LNCaP clone FGC (cell line): ENCODE data around the gene SLC35A3.
A peak's percentile ranks its signal among the peaks of the same experiment; 100 is the strongest.
"Not testable (repeated sequence)": the region's sequence is repeated elsewhere in the genome, so short reads cannot be mapped to it uniquely, and the experiment has no call there.

ENCODE experiments used
- DNase-seq: peaks from one replicate; pipeline ENCODE4 v3.0.0-alpha.2; 2011; ENCODE audit warnings: low read depth
- H3K4me3 ChIP-seq: 2 replicates; pipeline ENCODE4 v1.5.1; 2011; ENCODE audit warnings: mild to moderate bottlenecking, low read depth, low read length, control low read depth
- CTCF ChIP-seq: IDR thresholded peaks from 2 replicates; pipeline ENCODE4 v1.5.1; 2012; ENCODE audit warnings: mild to moderate bottlenecking; ENCODE audit not compliant: control insufficient read depth, insufficient read depth; ENCODE audit errors: extremely low read depth

Gene SLC35A3

DNA sequence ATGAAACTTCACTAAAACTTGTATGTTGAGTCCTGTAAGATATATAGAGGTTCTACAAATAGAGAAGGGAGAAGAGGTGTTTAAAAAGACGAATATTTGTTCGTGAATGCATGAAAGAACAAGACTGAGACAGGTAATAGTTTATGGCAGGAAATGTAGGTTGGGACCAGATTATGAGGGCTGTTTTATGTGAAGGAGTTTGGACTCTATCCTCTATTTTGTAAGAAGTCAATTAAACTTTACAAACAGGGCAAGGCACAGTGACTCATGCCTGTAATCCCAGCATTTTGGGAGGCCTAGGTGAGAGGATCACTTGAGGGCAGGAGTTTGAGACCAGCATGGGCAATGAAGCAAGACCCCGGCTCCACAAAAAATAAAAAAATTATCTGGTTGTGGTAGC is 5.7 kb downstream of the SLC35A3 start:
- DNase-seq = no peak
- no peak for TF ChIP-seq CTCF
- no peak overlapping the region for H3K4me3 ChIP-seq

GRCh38 chr1:99977326-99977725 is 7.5 kb downstream of the SLC35A3 start:
- DNase-seq, H3K4me3 ChIP-seq: not testable (repeated sequence)

DNA sequence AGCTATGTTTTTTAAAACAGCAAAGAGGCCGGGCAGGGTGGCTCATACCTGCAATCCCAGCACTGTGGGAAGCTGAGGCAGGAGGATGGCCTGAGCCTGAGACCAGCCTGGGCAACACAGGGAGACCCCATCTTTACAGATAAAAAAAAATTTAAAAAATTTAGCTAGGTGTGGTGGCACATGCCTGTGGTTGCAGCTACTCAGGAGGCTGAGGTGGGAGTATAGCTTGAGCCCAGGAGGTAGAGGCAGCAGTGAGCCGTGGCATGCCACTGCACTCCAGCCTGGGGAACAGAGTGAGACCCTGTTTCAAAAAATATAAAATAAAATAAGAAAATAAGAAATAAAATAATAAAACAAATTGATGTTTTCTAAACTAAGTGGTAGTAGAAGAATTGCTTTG is 8.4 kb downstream of the SLC35A3 start:
- no peak for DNase-seq
- TF ChIP-seq CTCF = no peak
- H3K4me3 ChIP-seq = no peak overlapping the region

- no peak for TF ChIP-seq CTCF
- no peak overlapping the region for H3K4me3 ChIP-seq
- no peak for DNase-seq
These were observed 9.3 kb downstream of the SLC35A3 start for GRCh38 chr1:99979091-99979490.

DNA sequence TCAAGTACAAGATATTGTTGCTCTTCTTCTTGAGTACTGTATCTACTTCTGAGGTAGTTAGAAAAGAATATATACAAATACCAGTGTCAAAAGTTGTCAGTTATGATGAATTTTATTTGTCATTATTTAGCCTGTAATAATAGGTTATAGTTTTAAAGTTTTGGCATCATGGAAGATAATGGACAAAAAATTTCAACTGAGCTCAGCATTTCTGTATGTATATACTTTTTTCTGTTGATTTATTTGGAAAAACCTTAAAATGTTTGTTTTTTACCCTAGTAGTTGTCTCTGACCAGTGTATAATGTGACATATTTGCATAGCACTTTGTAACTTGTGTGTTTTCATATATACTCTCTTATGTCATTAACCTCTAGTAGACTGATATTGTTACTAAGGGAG is 11.1 kb downstream of the SLC35A3 start:
- DNase-seq = no peak
- peak overlapping the region; percentile 21; the same call in 1 of the 2 replicates for H3K4me3 ChIP-seq
- no peak for TF ChIP-seq CTCF

- DNase-seq = peak; percentile 93
- H3K4me3 ChIP-seq = no peak overlapping the region
- no peak for TF ChIP-seq CTCF
These were observed 16.9 kb downstream of the SLC35A3 start for GRCh38 chr1:99986656-99987225.

DNA sequence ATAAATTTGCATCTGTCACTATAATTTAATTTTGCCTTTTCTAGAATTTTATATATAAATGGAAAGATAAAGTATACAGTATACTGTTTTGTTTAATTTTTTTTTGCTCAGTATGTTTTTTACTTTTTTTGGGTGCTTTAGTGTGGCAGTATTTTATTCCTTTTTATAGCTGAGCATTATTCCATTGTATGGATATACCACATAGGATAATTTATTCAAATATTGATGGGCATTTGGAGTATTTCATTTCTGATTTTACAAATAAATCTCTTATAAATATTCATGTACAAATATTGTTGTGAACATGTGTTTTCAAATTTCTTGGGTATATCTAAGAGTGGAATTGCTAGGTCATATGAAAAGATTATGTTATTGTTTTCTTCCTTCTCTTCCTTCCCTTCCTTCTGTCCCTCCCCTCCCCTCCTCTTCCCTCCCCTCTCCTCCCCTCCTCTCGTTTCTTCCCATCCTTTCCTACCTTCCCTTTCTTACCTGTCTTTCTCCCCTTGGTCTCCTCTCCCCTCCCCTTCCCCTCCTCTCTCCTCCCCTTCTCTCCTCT is 18.5 kb downstream of the SLC35A3 start:
- TF ChIP-seq CTCF = no peak
- no peak overlapping the region for H3K4me3 ChIP-seq
- DNase-seq = no peak
